Mesothelial cell of epicardium (in vitro differentiated cells): ENCODE data around the gene EID1. TPM values are rescaled to one million over a fixed set of nuclear protein-coding genes. Genes with fewer than 3 reads are reported as not detected.
"Not testable (repeated sequence)": the region's sequence is repeated elsewhere in the genome, so short reads cannot be mapped to it uniquely, and the experiment has no call there.

Experiments used
- DNase-seq, 2 experiments: peaks; one replicate each; pipeline ENCODE4 v3.0.0; 2021; ENCODE audit warnings: low spot score in 2 of 2; ENCODE audit not compliant: unreplicated experiment in 2 of 2
- H3K27ac Mint-ChIP-seq: 2 replicates; pipeline ENCODE4 v1.8.0; 2021; ENCODE audit warnings: mixed read lengths
- H3K27me3 Mint-ChIP-seq: 2 replicates; pipeline ENCODE4 v1.8.0; 2021; ENCODE audit warnings: low read depth, mixed read lengths
- H3K36me3 Mint-ChIP-seq: 2 replicates; pipeline ENCODE4 v1.8.0; 2021; ENCODE audit warnings: mixed read lengths
- H3K4me1 Mint-ChIP-seq: 2 replicates; pipeline ENCODE4 v1.8.0; 2021; ENCODE audit warnings: mixed read lengths
- H3K4me3 Mint-ChIP-seq: 2 replicates; pipeline ENCODE4 v1.8.0; 2021; ENCODE audit warnings: mild to moderate bottlenecking, moderate library complexity, mixed read lengths
- H3K9me3 Mint-ChIP-seq: 2 replicates; pipeline ENCODE4 v1.8.0; 2021; ENCODE audit warnings: mixed read lengths
- total RNA-seq: library from RNA; stranded (reverse); gene quantifications from 3 replicates; pipeline ENCODE4 v1.2.1, GENCODE V29; 2021
- TF ChIP-seq, protein P1 (sequence below): fragments of 200-600 bp; sonication (generic); IDR thresholded peaks from one replicate; pipeline ENCODE4 v1.5.0; 2021; ENCODE audit warnings: antibody characterized with exemption; ENCODE audit not compliant: unreplicated experiment

Gene EID1
- total RNA-seq, 1 donor from 2014 or later = 139 TPM

GRCh38 chr15:48834756-48835155 is 43.2 kb upstream of the EID1 start:
- Mint-ChIP-seq H3K9me3 (peaks cover 24% of the 10 kb centered on the region), H3K27me3 (no peaks in the 10 kb centered on the region), H3K4me3 (no peak overlapping the region), H3K36me3 (peaks cover 1% of the 10 kb centered on the region), H3K4me1 (no peaks in the 10 kb centered on the region), H3K27ac (no peak overlapping the region)
- no peak for DNase-seq
- TF ChIP-seq, protein P1, sequence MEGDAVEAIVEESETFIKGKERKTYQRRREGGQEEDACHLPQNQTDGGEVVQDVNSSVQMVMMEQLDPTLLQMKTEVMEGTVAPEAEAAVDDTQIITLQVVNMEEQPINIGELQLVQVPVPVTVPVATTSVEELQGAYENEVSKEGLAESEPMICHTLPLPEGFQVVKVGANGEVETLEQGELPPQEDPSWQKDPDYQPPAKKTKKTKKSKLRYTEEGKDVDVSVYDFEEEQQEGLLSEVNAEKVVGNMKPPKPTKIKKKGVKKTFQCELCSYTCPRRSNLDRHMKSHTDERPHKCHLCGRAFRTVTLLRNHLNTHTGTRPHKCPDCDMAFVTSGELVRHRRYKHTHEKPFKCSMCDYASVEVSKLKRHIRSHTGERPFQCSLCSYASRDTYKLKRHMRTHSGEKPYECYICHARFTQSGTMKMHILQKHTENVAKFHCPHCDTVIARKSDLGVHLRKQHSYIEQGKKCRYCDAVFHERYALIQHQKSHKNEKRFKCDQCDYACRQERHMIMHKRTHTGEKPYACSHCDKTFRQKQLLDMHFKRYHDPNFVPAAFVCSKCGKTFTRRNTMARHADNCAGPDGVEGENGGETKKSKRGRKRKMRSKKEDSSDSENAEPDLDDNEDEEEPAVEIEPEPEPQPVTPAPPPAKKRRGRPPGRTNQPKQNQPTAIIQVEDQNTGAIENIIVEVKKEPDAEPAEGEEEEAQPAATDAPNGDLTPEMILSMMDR = no peak

DNA sequence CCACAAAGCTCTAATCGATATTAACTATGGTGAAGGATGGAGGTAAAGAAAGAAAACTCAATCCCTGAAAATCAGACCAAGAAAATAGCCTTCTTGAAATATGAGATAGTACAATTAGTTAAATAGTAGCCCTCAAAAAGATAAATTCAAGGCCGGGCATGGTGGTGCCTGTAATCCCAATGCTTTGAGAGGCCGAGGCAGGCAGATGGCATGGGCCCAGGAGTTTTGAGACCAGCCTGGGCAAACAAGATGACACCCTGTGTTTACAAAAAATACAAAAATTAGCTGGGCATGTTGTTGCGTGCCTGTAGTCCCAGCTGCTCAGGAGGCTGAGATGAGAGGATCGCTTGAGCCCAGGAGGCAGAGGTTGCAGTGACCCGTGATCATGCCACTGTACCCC is 35.4 kb upstream of the EID1 start:
- TF ChIP-seq, protein P1 = no peak
- Mint-ChIP-seq H3K27me3 (no peaks in the 10 kb centered on the region), H3K4me1 (no peaks in the 10 kb centered on the region), H3K27ac (no peak overlapping the region), H3K36me3 (no peaks in the 10 kb centered on the region), H3K4me3 (no peak overlapping the region), H3K9me3 (peaks cover 10% of the 10 kb centered on the region)
- DNase-seq = no peak

DNA sequence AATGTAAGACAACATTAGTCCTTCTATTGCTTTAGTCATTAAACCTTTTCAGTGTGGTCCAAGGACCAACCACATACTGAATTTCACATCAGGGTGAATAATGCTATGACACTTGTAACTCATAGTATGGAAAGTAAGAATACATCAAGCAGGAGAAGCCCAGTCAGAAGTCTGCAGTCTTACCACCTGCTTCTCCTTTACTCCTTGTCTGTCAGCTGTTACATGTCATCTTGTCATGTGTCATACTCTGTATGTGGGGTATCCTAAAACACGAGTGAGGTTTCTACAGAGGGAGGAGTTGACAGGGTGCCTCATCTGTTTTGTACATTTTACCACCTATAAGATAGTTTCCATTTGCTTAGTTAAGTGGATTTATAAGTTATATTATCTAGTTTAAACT is 32.8 kb upstream of the EID1 start:
- no peak overlapping the region for H3K4me3 Mint-ChIP-seq
- DNase-seq = no peak
- H3K4me1 Mint-ChIP-seq = no peaks in the 10 kb centered on the region
- peaks cover 10% of the 10 kb centered on the region for H3K9me3 Mint-ChIP-seq
- no peak overlapping the region for H3K27ac Mint-ChIP-seq
- no peaks in the 10 kb centered on the region for H3K27me3 Mint-ChIP-seq
- TF ChIP-seq, protein P1 = no peak
- H3K36me3 Mint-ChIP-seq = no peaks in the 10 kb centered on the region

GRCh38 chr15:48850648-48851047 is 27.3 kb upstream of the EID1 start:
- Mint-ChIP-seq H3K9me3 (peaks cover 14% of the 10 kb centered on the region), H3K4me3 (no peak overlapping the region), H3K36me3 (peaks cover 7% of the 10 kb centered on the region), H3K27me3 (no peaks in the 10 kb centered on the region), H3K27ac (no peak overlapping the region), H3K4me1 (peaks cover 11% of the 10 kb centered on the region)
- TF ChIP-seq, protein P1 = no peak
- DNase-seq = no peak

DNA sequence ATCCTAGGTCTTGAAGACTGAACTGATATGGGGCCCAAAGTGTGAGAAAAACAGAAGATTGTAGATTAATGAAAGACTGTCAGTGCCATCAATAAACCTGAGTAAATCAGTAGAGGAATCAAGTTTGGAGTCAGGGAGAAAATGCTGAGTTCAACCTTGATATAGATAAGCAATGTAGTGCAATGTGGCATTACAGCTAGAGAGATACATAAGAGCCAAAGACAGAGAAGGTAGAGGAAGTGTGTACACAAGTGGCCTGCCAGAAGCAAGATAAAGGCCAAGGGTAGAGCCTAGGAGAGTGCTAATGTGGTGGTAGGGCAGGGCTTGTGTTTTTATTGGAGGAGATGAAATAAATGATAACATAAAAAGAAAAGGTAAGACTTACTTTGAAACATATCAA is 26.0 kb upstream of the EID1 start:
- no peak overlapping the region for H3K27ac Mint-ChIP-seq
- H3K36me3 Mint-ChIP-seq = peaks cover 7% of the 10 kb centered on the region
- TF ChIP-seq, protein P1 = no peak
- peaks cover 22% of the 10 kb centered on the region for H3K4me1 Mint-ChIP-seq
- DNase-seq = no peak
- H3K27me3 Mint-ChIP-seq = no peaks in the 10 kb centered on the region
- no peak overlapping the region for H3K4me3 Mint-ChIP-seq
- H3K9me3 Mint-ChIP-seq = peaks cover 14% of the 10 kb centered on the region

DNA sequence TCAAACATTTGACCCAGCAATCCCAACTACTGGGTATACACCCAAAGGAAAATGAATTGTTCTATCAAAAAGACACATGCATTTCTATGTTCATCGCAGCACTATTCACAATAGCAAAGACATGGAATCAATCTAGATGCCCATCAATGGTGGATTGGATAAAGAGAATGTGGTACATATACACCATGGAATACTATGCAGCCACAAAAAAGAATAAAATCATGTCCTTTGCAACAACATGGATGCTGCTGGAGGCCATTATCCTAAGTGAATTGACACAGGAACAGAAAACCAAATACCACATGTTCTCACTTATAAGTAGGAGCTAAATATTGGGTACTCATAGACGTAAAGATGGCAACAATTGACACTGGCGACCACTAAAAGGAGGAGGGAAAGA is 23.5 kb upstream of the EID1 start:
- not testable (repeated sequence) for H3K27me3 Mint-ChIP-seq, DNase-seq, H3K27ac Mint-ChIP-seq, H3K4me3 Mint-ChIP-seq, H3K36me3 Mint-ChIP-seq
- Mint-ChIP-seq H3K9me3 (peaks cover 14% of the 10 kb centered on the region), H3K4me1 (peaks cover 28% of the 10 kb centered on the region)
